ENCODE results near the gene CTPS1. TPM values are rescaled to one million over a fixed set of nuclear protein-coding genes. Genes with fewer than 3 reads are reported as not detected.

Gene CTPS1
- total RNA-seq, 1 experiment from 2014 or later, result 66.4 TPM

GRCh38 chr1:41003640-41004220 is 24.2 kb downstream of the CTPS1 start (continued):
- TF ChIP-seq REST (IDR thresholded peaks at IDR 0.05; ENCODE audit: low read depth), result no peak
- TF ChIP-seq ZBTB33 (IDR thresholded peaks at IDR 0.05; ENCODE audit: extremely low read depth, insufficient replicate concordance, low read length), result peak; percentile 14
- TF ChIP-seq FOSL1 (IDR thresholded peaks at IDR 0.05; ENCODE audit: low read depth), result no peak
- peak; percentile 58; the same call in 1 of the 2 replicates for TF ChIP-seq POLR2AphosphoS5 (IDR thresholded peaks at IDR 0.05; ENCODE audit: low read depth, low read length)
- TF ChIP-seq RAD21 (IDR thresholded peaks at IDR 0.05; ENCODE audit: low read depth), result peak; percentile 77
- TF ChIP-seq CEBPB (IDR thresholded peaks at IDR 0.05; ENCODE audit: low read depth), result no peak
- TF ChIP-seq CBX3 (IDR thresholded peaks at IDR 0.05; ENCODE audit: low read depth), result peak; percentile 86
- peak; percentile 63 for TF ChIP-seq TCF7L2 (IDR thresholded peaks at IDR 0.05; ENCODE audit: borderline replicate concordance, extremely low read depth, insufficient read depth, insufficient read length)
- no peak for TF ChIP-seq ZFX (IDR thresholded peaks at IDR 0.05)
- no peak for TF ChIP-seq EGR1 (IDR thresholded peaks at IDR 0.05; ENCODE audit: low read depth)
- TF ChIP-seq EZH2 (IDR thresholded peaks at IDR 0.05), result no peak
- no peak for TF ChIP-seq ZNF274 (IDR thresholded peaks at IDR 0.05; ENCODE audit: low read depth, low read length)
- peak; percentile 76; the same call in 1 of the 2 replicates for TF ChIP-seq SIN3A (IDR thresholded peaks at IDR 0.05; ENCODE audit: low read depth)
